ENCODE results near the gene HSD3B7.

The HSD3B7 gene

DNA sequence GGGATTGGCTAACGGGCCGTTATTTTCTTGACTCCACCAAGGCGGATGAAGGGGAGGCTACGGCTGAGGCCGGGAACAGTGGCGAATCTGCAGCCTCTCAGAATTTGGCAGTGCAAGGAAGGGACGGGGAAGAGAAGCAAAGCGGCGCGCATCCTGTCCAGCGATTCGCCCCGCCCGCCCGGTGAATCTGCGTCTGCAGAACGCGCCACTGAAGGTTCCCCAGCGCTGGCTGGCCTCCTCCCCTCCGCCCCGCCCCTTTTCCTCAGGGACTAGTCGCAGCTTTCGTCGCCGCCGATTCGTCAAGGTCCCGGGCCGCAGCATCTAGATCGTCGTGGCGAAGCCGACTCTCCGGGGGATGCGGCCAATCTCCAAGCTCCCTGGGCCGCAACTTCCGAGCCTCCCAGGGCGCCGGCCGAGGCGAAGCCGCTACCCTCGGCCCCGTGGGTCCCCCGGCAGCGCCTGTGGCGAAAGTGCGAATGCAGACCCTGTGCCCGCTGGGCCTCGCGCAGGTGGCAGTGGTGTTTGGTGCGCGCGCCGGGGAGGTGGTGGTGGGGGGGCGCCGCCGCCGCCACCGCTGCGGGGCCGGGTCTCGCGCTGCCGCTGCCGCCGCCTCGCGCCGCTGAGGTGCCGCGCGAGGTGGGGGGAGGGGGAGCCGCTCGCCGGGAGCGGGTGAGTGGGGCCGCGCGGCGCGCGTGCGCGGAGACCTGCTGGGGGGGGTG, 27.4 kb upstream of the HSD3B7 start, which contains the start of gene SETD1A:
Gene SETD1A (plus strand): TSS at position 299 of the 719 bp plus-strand sequence. CDS start 978 bp downstream, outside the sequence.
- DNase-seq: peak; percentile 95 to 96

- peak in 1 of 2 experiments; percentile 53 for DNase-seq
Measured at GRCh38 chr16:30958175-30959079, 26.6 kb upstream of the HSD3B7 start.

GRCh38 chr16:30961384-30961783, 23.6 kb upstream of the HSD3B7 start:
- DNase-seq: no peak

- DNase-seq: no peak
Measured at GRCh38 chr16:30963925-30964511, 21.0 kb upstream of the HSD3B7 start.

DNA sequence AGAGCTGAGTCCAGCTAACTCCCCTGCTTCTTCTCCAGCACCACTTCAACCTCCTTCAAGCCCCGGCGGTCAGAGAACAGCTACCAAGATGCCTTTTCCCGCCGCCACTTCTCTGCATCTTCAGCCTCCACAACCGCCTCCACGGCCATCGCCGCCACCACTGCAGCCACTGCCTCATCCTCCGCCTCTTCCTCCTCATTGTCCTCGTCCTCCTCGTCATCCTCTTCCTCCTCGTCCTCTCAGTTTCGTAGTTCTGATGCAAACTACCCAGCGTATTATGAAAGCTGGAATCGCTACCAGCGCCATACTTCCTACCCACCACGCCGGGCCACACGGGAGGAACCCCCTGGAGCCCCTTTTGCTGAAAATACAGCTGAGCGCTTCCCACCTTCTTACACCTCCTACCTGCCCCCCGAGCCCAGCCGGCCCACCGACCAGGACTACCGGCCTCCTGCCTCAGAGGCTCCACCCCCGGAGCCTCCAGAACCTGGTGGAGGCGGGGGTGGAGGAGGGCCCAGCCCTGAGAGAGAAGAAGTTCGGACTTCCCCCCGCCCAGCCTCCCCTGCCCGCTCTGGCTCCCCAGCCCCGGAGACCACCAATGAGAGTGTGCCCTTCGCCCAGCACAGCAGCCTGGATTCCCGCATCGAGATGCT, 20.3 kb upstream of the HSD3B7 start:
- no peak for DNase-seq

GRCh38 chr16:30965436-30965835, 19.6 kb upstream of the HSD3B7 start:
- no peak for DNase-seq

DNA sequence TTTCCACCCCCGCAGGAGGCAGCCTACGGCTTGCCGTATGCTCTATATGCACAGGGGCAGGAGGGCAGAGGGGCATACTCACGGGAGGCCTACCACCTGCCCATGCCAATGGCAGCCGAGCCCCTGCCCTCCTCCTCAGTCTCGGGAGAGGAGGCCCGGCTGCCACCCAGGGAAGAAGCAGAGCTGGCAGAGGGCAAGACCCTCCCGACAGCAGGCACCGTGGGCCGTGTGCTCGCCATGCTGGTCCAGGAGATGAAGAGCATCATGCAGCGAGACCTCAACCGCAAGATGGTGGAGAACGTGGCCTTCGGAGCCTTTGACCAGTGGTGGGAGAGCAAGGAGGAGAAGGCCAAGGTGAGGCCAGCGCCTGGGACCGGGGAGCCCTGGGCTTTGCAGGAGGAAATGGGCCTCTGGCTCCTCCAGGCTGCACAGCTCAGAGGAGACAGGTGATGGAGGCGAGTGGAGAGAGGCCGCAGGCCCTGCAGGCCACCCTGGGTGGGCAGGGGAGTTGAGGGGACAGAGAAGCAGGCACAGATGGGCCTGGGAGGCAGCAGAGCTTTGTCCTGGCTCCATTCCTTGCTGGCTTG, 18.9 kb upstream of the HSD3B7 start:
- DNase-seq: no peak

GRCh38 chr16:30967795-30968194, 17.2 kb upstream of the HSD3B7 start:
- DNase-seq: no peak

GRCh38 chr16:30969246-30969842, 15.7 kb upstream of the HSD3B7 start:
- DNase-seq: no peak

- no peak for DNase-seq
Measured at GRCh38 chr16:30971298-30971697, 13.7 kb upstream of the HSD3B7 start.

DNA sequence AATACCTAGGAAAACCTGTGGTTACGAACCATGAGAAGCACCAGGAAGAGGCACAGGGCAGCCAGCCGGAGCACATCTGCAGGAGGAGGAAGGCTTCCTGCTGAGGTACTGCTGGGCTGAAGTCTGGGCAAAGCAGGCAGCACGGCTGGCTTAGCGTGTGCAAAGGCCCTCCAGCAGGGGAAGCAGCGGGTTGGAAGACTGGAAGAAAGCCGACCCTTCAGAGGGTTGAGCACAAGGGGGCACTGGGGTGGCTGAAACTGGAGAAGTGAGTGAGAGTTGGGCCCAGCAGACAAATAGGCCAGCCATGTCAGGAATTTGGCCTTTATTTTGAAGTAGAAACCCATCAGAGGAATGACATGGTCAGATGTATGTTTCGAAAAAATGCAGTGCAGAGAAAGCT, 12.1 kb upstream of the HSD3B7 start:
- no peak for DNase-seq

GRCh38 chr16:30974348-30974747, 10.7 kb upstream of the HSD3B7 start:
- DNase-seq: no peak

DNA sequence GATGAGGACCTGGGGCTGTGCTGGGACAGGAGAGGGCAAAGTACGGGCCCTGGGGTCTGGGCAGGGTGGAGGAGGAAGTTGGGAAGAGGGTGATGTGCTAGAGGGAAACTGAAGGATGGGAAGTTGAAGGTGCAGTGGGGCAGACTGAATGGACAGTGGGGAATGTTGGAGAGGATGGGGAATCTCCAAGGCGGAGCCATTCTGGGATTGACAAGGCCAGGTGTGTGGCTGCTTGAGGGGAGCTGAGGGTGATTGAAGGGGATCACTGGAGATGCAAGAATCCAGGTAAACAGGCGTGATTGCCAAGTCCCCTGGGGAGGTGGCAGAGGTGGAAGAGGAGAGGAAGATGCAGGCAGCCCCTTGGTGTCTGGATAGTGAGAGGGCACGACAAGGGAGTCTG, 8.5 kb upstream of the HSD3B7 start:
- DNase-seq: no peak

GRCh38 chr16:30977502-30977901, 7.5 kb upstream of the HSD3B7 start:
- no peak for DNase-seq

GRCh38 chr16:30979170-30980022, 5.6 kb upstream of the HSD3B7 start:
- DNase-seq: no peak

- no peak for DNase-seq
Measured at GRCh38 chr16:30980023-30980371, 5.0 kb upstream of the HSD3B7 start.

DNA sequence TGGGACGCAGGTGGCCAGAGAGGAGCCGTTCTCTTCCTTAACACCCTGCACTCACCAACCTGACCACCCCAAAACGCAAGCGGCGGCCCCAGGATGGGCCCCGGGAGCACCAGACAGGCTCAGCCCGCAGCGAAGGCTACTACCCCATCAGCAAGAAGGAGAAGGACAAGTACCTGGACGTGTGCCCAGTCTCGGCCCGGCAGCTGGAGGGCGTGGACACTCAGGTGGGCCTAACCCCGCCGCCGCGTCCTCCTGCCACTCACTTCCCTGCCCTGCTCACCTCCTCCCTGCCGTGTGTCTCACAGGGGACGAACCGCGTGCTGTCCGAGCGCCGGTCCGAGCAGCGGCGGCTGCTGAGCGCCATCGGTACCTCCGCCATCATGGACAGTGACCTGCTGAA, 4.6 kb upstream of the HSD3B7 start:
- DNase-seq: no peak

DNA sequence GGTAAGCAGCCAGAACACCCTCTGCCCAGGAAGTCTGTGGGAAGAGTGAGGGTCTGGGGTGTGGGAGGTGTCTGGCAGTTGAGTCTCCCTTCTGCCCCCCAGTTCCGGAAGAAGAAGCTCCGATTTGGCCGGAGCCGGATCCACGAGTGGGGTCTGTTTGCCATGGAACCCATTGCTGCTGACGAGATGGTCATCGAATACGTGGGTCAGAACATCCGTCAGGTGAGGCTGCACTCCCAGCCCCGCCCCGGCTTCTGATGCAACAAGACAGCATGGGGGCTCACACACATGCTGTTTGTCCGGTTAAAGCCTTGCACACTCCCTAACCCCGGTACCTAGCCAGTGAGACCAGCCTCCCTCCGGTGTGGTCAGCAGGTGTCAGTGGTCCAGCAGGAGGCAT, 4.0 kb upstream of the HSD3B7 start:
- DNase-seq: no peak

- DNase-seq: no peak
Measured at GRCh38 chr16:30982548-30983288, 2.3 kb upstream of the HSD3B7 start.

DNA sequence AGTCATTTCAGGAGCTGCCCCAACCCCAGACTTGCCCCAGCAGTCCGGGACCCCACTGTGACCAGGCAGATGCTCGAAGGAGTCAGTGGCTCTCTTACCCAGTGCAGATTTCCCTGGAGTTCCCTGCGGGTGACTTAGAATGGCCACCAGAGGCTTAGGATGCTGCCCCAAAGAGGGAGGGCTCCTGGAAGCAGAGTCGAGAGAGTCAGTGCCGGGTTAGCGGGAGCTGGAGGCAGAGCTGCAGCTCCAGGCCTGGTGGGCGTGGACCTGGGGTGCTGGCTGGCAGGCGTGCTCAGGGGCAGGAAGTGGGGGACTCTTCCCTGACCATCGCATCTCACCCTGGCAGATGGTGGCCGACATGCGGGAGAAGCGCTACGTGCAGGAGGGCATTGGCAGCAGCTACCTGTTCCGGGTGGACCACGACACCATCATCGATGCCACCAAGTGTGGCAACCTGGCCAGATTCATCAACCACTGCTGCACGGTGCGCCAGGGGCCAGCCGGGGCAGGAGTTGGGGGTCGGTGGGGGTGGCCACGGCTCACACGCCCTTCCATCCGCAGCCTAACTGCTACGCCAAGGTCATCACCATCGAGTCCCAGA, 1.6 kb upstream of the HSD3B7 start:
- DNase-seq: no peak

Measured in activated CD4-positive, alpha-beta T cell treated with anti-CD3 and anti-CD28 coated beads, Interleukin-2, amount 50 U/mL, for 4 hours (primary cell).